GM21786 (cell line): ENCODE data around the gene LMO7.
"Not testable (repeated sequence)": the region's sequence is repeated elsewhere in the genome, so short reads cannot be mapped to it uniquely, and the experiment has no call there.

Experiments
- ATAC-seq: cut with Tn5 transposase; IDR thresholded peaks from one replicate; pipeline ENCODE4 v1.9.1; 2021; ENCODE audit not compliant: unreplicated experiment

The LMO7 gene

DNA sequence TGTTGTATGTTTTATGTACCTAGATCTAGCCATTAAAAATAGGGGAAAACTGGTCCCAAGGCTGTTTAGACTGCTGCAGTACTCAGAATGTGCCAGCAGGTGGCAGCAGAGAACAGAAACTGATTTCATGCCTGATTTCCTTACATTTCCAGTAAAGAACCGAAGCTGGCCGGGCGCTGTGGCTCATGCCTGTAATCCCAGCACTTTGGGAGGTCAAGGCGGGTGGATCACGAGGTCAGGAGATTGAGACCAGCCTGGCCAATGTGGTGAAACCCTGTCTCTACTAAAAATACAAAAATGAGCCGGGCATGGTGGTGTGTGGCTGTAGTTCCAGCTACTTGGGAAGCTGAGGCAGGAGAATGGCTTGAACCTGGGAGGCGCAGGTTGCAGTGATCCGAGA, 59.8 kb downstream of the LMO7 start:
- peak; percentile 62 for ATAC-seq

DNA sequence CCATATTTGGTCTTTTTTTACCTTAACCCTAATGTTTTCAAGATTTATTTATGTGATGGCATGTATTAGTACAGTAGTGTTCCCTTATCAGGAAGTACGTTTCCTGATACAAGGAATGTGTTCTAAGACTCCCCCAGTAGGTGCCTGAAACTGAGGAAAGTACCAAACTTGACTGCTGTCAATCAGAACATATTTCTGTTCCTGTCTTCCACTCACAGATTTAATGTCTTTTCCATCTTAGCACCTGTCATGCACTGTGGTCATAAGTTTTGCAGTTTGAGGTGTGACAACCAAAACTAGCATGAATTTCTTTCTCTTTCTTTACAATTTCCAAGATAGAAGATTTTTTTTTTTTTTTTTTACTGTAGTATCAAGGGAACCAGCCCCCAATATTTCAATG, 62.9 kb downstream of the LMO7 start:
- ATAC-seq, result no peak

DNA sequence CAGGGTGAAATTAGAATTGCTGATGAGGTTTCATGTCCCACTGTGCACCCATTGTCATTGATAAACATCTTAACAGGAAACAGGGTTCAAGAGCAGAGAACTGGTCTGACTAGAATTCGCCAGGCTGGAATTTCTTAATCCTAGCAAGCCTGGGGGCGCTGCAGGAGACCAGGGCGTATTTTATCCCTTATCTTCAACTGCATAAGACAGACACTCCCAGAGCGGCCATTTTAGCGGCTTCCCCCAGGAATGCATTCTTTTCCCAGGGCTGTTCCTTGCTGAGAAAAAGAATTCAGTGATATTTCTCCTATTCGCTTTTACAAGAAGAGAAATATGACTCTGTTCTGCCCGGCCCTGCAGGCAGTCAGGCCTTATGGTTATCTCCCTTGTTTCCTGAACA, 63.6 kb downstream of the LMO7 start:
- ATAC-seq, result not testable (repeated sequence)

DNA sequence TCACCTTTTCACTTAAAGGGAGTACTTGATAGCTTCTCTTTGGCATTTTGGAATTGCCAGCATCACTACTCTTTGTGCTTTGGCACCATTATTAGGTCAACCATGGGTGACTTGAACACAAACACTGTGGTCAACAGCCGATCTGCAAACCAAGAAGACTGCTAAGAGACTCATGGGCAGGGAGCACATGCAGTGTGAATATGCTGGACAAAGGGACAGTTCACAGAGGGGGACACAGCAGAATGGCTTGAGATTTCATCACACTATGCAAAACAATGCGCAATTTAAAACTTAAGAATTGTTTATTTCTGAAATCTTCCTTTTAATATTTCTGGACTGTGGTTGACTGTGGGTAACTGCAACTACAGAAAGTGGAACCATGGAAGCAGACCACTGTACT, 64.4 kb downstream of the LMO7 start:
- no peak for ATAC-seq

DNA sequence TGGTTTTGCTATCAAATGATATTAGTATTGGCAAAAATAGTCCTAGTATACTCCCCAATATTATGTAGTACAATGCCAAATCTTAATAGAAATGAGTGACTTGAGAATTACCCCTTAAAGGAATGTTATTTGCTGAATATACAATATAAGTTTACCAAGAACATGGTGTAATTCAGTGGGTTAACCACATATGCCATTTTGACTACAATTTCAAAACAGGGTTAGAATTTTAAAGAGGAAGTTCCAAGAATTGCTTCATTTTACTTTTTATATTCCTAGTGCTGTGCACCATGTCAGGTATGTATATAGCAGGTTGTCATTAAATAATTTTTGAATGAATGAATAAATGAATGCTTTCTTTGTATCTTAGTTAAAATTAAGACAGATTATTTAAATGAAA, 66.3 kb downstream of the LMO7 start:
- ATAC-seq, result no peak

DNA sequence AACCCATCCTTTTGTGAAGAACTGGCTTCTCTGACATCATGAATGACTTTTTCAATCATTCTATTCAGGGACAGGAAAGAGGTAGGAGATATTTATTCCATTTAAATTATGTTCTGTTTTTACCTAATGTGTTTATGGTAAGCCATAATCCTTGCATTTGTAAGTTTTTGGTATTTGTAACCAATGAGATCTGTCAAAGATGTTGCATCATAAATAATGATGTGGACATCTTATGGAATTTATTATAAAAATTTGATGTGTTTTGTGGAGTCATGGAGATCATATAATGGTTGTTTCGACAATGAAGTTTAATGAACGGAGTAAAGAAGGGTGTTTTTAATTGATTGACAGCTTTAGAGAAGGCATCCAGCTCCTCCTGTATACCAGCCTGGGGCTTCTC, 67.6 kb downstream of the LMO7 start:
- ATAC-seq, result no peak

DNA sequence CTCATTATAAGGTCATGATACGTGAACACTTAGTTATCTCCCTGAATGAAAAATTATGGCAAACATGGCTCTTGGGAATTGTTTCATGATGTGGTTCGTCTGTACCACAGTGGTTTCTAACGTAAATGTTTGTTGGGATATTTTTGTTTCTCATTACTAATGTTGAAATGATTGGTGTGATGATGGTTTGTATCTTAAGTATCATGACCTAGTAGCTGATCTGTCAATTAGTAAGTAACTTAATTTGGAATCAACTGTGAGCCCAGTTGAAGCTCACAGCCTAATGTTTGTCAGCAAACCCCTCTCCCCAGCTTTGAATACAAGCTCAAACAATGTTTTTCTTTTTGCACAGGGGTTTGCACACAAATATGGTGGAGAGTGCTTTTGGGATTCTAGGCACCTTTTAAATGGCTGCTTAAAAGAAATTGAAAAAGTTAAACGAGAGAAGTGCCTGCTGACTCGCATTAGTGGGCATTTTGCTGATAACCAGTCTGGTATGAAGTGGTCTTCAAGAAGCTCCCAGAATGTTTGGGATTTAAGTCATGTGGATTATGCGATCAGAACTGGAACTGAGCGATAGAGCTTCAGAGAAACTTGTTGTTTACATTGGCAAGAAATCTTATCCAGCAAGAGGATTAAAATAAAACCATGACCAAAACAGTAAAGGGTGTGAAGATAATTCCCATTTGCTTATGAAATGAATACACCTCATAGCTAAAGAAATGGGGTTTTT, 68.2 kb downstream of the LMO7 start:
- no peak for ATAC-seq

DNA sequence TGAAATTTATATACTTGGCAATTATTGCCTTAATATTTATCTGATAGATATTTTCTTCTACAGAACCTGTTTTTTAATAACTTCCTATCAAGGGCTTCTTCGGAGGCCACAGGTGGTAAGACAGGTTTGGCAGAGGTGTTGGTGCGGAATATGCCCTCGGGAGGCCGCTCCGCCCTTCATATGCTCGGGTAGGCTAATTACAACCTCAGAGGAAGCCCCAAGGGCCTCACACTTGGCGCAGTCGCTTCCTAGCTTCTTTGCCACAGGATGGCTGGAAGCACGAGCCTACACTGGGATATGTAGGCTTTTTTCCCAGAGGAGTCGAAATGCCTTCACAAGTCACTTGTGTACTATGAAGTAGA, 68.8 kb downstream of the LMO7 start:
- no peak for ATAC-seq

DNA sequence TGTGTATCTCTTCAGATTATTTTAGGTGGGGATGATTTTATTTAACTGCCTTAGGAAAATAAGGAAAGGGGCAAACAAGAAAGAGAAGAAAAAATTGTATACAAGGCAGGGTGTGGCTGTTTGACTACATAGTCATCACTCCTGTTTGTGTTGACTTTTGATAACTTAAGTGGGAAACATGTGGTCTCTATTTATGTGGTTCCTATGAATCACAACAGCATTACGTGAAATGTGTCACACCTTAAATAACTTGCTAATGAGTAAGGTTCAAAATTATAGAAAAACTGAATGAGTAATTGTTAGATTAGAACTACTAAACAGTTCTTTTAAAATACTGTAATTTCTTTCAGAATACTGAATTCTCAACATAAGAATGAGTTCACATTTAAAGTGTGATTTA, 69.3 kb downstream of the LMO7 start:
- no peak for ATAC-seq

DNA sequence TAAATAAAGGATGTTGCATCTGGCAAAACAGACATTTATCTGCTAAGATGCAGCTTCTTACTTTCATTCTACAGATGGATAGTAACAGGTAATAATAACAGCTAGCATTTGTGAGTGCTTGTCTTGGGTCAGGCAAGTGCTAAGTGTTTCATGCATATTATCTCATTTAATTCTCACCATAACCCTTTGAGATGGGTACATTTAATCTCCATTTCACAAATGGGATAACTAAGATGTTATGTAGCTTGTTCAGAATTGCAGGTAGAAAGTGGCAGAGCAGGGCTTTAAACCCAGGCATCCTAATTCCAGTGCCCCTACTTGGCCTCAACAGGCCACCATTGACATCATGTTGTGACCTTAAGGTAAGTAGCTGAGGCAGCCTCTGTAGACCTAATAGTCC, 69.8 kb downstream of the LMO7 start:
- ATAC-seq, result no peak

DNA sequence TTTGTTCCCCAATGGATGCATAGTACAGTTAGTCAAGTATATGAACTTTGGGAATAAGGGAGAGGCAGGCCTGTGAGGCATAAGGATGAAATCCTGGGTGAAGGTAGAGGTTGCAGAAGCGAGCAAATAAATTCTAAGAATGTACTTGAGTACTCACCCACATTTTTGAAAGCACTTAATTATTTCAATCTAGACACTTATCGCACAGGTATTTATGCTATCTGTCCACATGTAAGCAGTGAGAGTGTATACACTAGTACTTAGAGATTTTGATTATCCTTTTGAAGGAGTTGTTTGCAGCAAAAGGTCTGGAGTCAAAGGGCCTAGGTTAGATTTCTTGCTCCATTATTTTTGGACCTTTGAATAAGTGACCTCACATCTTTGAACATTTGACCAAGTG, 77.7 kb downstream of the LMO7 start:
- no peak for ATAC-seq

DNA sequence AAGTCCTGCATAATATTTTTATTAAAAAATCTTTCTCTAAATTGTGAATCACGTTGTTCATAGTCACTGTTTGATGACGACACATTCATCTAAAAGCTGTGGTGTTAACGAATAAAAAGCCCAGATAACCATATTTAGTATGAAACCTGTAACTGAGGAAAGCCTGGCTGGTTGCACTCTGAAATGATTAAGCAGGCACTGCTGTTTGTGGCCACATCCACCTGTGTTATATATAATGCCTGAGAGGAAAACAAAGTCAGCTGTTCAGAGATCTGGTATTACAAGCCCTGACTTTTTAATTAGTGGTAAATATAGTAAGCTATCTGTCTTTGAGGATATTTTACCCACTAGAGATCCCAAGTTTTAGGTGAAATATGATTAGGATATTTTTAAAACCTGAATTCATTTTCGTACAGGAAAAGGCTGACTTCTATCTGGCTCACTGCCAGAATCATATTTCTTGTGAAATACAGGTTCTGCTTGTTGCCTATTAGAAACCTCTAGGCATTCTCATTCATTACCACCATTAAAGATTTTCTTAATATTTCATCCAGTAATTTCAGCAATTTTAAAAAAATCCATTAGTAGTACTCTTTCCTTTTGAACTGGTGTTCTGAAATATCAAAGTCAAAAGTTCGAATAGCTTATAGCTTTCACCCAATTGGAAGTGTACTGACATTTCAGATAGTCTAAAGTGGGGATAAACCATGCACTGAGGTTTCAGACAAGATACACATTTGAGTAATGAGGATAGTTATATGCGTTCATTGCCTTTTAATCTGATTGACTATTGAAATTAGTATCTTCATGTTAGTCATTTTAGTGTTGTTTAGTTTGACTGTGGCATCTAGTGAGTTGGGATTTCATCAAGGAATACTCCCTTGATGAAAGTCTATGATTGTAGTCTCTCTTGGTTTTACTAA, 79.7 kb downstream of the LMO7 start:
- ATAC-seq, result peak; percentile 96

DNA sequence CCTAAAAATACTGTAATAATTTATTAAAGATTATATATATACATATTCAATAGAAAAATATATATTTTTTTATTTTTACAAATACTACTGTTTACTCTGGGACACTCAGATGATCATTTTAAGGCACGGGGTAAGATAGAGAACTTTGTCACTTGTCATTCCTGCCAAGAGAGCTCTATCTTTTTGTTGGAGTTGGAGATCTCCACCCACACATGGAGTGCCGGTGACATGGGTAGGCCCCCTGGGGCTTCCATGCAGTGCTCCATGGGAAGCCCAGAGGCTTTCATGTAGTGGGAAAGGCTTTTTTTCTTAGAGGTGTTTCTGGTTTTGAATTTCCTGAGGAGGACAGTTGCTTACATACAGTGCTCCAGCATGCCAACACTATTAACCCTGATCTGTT, 81.4 kb downstream of the LMO7 start:
- ATAC-seq, result no peak

DNA sequence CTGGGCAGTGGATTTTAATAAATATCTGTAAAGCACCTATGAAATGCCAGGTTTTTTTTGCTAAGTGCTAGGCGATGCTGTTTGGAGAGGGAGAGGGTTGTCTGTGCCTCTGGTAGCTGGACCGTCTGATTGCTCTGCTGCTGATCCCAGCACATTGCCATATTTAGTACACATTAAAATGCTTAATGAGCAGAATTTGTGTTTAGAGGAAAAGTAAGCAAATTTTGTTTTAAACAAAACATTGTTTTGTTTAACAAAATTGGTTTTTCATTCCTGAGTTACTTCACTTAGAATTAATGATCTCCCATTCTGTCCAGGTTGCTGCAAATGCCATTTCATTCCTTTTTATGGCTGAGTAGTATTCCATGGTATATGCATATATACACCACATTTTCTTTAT, 85.2 kb downstream of the LMO7 start:
- no peak for ATAC-seq

DNA sequence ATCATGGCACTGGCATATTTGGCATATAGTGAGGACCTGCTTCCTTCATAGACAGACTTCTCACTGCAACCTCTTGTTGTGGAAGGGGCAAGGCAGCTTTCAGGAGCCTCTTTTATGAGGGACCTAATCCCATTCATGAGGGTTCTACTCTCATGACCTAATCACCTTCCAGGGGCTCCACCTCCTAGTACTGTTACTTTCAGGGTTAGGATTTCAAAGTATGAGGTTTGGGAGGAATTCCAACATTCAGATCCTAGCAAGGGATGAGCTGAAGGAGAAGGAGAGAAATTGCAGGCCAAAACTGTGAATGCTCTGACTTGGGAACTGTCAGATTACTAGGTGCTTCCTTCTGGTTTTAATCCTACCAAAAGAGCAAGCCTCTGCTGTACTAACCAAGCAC, 87.8 kb downstream of the LMO7 start:
- no peak for ATAC-seq

DNA sequence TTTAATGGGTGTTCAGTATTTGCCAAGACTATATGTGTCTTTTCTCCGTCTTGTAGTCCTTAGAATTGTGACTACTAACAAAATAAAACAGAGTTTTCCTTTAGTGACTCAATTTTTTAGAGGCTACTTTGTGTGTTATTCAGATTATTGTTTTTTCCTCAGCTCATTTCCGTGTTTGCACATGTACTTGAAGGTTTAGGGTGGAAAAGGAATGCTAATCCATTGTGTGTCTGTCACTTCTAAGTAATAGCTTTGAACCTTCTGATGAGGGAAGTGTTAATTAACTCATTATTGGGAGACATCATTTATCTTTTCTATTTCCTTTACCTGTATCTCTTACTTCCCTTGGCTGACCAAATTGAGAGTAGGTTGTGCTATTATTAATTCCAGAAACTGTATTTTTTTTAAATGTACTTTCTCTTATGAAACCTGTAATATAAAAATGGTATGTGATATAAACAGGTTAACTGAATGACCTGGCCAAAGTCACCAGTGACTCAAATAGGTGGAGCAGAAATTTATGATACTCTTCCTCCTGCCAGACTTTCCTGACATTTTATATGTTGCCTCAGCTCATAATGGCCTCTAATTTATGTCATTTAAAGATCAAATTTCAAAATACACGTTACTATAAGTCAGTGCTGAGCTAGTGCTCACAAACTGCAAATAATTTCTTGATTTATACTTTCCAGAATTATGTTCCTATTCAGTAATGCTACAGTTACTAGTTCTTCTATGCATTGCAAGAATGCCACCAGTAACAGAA, 88.8 kb downstream of the LMO7 start:
- no peak for ATAC-seq

DNA sequence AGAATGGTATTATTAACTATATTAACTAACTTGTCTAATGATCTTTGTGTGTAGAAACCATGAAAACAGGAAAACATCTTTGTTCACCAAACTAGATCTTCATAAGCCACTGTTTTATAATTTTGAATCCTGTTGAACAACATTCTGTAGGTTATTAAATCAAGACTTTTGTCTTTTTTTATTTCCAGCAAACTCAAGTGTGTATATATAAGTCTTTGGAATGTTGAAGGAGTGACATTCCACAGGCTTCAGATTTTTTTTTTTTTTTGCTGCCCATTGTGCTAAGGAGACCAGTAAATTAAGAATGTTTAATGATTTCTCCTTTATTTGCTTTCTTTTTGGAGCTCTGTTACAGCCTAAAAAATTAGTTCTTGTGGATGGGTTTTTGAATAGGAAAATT, 89.6 kb downstream of the LMO7 start:
- ATAC-seq, result no peak

DNA sequence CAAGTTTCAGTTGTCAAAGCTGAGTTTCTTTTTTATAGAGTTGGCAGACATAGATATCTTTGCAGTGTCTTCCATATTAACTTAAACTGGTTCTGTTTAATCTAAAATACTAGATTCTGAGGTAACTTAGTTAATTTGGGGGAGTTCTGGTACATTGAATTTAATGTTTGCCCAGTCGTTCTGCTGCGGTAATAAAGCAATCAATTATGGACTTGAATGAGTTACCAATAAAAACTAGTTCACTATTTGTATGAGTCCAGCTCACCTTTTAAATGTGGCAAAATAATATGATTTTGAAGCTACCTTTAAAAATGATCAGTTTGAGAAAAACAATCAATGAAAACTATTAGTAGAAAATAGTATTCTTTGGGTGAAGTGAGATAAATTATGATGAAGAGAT, 90.2 kb downstream of the LMO7 start:
- ATAC-seq, result no peak

DNA sequence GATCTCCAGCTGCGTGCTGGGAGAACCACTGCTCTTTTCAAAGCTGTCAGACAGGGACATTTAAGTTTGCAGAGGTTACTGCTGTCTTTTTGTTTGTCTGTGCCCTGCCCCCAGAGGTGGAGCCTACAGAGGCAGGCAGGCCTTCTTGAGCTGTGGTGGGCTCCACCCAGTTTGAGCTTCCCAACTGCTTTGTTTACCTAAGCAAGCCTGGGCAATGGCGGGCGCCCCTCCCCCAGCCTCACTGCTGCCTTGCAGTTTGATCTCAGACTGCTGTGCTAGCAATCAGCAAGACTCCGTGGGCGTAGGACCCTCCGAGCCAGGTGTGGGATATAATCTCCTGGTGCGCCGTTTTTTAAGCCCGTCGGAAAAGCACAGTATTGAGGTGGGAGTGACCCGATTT, 97.0 kb downstream of the LMO7 start:
- ATAC-seq, result not testable (repeated sequence)

DNA sequence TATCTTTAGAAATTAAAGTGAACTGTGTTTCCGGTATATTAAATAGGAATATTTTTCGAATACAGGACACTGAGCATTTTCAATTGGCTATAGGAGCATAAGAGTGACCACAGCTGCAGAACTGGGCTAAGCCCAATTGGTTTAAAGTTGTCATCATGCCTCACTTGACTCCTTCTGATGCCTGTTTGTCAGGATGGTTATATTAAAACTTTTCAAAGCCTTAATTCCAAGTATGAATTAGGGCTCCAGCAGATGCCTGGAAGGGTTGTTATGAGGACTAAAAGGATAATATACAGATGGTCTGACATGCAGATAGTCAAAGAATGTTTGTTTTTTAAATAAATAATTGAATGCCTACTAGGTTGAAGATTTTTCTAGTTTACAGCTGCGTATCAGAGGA, 100.0 kb downstream of the LMO7 start:
- no peak for ATAC-seq

DNA sequence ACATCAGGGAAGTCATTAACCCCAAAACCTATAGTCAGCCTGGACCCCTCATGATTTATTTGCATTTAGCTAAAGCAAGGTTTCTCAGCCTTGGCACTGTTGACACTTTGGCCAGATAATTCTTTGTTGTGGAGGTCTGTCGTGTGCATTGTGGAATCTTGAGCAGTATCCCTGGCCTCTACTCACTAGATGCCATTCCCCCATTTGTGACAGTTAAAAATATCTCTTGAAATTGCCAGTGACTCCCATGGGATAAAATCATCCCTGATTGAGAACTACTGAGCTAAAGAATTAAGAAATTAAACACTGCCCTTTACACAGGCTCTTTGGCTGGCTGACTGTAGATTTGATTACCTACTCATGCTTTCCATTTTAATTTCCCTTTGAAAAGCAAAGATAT, 102.7 kb downstream of the LMO7 start:
- no peak for ATAC-seq
